ENCODE measurements around the gene ABL1.
A peak's percentile ranks its signal among the peaks of the same experiment; 100 is the strongest.
"Not testable (repeated sequence)": the region's sequence is repeated elsewhere in the genome, so short reads cannot be mapped to it uniquely, and the experiment has no call there.

The ABL1 gene

DNA sequence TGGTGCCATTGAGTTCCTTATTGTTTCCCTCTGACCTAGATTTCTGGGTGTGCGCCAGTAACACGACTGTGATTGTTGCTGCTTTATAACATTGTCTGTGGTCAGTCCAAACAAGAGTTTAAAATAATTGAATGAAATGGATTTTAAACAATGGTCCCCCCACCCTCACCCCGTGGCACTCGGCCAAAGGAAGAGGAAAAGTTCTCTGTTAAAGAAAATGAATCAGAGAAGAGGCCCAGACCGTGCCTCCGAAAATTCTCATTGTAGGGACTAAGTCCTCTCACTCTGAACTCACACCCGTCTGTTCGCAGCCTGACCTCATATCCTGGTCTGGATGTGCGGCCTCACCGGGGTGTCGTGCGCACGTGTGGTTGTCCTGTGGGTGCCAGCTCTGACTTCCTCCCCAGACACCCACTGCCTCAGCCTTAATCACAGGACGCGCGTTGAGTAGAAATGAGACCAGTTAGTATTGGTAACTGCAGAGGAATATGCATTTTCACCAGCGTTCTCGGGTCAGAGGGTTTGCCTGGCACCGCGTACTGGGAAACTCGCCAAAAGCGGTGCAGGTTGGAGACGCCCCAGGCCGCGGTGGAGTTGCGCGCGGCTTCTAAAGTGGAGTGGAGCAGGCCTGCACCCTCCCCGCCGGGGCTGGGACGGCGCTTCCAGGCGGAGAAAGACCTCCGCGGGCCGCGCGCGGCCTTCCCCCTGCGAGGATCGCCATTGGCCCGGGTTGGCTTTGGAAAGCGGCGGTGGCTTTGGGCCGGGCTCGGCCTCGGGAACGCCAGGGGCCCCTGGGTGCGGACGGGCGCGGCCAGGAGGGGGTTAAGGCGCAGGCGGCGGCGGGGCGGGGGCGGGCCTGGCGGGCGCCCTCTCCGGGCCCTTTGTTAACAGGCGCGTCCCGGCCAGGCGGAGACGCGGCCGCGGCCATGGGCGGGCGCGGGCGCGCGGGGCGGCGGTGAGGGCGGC, at the start of gene ABL1:
TSS of gene ABL1 (plus strand) at position 884 of the 966 bp plus-strand sequence. CDS start 193 bp downstream, outside the sequence.
- DNase-seq: peak; percentile 43 to 54

DNA sequence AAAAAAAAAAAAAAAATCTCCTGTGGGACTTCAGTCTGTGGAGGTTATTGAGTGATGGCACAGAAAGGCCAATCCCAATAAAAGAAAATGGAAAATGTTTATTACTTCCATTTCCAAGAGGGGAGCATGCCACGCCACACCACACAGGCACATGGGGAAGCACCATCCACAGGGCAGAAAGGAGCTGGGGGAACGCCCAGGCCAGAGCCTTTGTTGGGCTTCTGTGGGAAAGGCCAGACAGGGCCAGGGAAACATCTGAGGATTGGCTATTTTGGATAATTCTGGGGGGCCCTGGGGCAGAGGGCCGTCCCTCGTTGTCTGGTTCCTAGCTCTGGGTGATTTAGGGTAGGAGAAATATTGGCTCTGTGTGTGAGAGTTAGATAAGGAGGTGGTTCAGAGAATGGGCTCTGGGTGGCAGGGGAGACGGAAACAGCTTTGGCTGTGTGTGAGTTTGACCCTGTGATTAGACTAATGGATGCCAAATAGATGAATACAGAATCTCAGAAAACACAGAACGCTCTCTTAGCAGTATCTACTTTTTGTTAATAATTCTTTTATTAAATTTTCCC, 49.0 kb upstream of the ABL1 start:
- no peak for DNase-seq

DNA sequence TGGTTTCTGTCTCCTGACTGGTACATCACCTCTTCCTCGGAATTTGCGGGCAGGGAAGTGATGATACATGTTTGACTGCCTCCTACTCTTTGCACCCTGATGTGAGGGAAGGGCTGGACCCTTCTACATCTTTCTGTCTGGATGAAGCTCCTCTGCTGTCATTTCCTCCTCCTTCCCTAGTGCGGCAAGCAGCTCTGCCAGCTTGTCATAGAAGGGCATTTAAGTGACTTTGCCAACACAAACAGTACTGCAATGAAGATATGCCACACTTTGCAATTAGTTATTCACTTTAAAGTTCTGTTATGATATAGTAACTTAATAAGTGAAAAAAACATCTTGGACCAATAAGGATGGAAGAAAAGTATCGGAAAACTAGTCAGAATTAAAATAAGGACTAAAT, 48.5 kb upstream of the ABL1 start:
- DNase-seq: no peak

DNA sequence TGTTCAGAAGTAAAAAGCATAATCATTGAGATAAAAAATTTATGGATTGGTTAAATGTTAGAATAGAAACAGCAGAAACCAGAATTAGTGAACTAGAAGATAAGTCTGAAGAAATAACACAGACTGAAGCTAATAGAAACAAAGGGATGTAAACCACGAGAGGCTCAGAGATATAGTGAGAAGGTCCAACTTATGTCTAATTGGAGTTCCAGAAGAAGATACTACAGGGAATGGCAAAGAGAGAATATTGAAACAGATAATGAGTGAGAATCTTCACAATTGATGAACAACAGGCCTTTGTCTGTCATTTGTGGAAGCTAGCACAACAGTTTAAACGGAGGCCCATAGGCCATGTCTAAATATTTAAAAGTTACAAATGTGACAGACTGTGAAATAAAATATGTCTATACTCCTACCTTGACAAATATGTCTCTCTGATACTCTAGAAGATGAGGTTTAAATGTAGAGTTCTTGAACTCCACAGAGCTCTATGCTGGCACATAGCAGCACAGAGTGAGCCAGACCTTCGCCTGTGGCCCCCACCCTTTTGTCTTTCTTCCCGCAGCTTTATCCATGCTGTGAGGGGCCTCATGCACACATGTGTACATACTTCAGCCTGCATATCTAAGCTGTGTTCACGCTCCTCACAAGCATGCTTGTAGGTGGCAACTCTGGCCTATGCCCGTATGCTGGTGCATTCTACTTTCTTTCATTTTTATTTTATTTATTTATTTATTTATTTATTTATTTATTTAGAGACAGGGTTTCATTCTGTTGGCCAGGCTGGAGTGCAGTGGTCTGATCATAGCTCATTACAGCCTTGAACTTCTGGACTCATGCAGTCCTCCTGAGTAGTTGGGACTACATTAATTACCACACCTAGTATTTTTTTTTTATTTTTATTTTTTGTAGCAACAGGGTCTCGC, 45.0 kb upstream of the ABL1 start:
- no peak for DNase-seq

DNA sequence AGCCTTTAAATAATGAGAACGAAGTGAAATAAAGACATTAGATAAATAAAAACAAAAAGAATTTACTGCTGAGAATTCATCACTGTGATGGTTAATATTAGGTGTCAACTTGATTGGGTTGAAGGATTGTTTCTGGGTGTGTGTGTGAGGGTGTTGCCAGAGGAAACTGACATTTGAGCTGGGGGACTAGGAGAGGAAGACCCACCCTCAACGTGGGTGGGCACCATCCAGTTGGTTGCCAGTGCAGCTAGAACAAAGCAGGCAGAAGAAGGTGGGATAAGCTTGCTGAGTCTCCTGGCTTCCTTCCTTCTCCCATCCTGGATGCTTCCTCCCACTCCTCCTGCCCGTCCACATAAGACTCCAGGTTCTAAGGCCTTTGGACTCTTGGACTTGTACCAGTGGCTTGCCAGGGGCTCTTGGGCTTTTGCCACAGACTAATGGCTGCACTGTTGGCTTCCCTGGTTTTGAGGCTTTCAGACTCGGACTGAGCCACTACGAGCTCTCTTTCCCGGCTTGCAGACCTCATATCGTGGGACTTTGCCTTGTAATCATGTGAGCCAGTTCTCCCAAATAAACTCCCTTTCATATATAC, 43.7 kb upstream of the ABL1 start:
- no peak for DNase-seq

DNA sequence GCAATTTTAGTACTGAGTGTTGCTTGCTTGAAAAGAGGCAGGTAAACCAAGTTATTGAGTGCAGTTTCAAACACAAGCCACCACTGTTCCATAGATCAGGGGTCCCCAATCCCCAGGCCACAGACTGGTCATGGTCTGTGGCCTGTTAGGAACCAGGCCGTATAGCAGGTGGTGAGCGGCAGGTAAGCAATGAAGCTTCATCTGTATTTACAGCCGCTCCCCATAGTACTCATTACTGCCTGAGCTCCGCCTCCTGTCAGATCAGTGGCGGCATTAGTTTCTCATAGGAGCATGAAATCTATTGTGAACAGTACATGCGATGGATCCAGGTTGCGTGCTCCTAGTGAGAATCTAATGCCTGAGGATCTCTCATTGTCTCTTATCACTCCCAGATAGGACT, 41.5 kb upstream of the ABL1 start:
- DNase-seq: no peak

DNA sequence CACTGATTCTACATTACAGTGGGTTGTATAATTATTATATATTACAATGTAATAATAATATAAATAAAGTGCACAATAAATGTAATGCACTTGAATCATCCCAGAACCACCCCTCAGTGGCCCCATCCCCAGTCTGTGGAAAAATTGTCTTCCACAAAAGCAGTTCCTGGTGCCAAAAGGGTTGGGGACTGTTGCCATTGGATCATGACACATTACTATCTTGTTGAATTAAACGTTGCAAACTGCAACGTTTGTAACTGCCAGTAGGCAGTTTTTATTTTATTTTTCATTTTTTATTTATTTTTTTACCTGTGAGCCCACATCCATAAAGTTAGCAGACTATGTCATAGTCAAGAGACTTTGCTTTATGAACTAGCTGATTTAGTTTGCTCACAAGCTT, 41.0 kb upstream of the ABL1 start:
- not testable (repeated sequence) for DNase-seq

DNA sequence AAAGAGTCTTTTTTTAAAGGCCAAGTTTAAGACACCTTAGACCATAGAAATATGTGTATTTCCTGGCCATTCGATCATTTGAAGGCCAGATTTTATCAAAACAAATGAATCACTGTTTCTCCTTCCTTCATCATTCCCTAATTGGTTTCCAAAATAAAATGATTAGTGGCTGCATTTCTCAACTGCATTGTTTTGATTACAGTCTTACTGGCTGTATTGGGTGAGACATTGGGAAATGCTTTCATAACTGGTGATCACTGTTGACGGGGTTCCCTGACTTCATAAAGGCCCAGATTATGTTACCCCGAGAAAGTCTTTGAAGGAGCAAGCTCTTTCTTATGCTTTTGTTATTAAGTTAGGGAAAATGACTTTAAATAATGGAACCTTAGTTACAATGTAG, 40.6 kb upstream of the ABL1 start:
- not testable (repeated sequence) for DNase-seq

DNA sequence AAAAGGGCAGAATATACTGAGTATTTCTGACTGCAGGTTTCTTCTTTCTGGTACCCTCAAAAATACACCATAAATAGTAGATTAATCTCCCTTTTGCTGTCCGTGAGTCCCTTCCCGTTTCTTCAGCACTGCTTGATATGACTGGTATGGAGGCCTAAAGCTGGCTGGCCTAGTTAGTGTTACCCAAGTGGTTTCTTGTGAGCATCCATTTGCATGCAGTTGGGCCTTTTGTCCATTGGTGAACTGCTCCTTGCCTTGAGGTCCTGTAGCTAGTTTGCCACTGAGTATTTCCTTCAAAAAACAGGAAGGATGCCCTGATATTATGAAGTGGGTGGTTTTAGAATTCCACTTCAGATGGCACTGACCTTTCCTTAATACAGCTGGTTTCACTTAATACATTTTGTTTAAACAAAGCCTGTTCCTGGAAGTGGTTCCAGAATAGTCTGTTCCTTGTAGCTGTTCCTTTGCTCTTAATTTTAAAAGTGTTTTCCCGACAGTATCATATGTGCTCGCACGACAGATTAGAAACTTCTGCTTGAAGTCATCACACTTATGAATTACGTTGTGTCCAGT, 40.0 kb upstream of the ABL1 start:
- DNase-seq: no peak

DNA sequence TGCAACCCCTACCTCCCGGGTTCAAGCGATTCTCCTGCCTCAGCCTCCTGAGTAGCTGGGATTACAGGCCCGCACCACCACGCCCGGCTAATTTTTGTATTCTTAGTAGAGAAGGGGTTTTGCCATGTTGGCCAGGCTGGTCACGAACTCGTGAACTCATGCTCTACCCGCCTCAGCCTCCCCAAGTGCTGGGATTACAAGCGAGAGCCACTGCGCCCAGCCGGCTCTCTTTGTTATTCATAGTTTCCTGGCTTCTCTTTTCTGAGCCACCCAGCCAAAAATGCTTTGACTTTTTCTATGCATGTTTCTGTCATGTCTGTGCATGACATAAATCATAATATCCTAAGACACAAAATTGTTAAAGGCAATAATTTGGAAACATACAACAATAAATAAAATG, 31.9 kb upstream of the ABL1 start:
- DNase-seq: not testable (repeated sequence)

DNA sequence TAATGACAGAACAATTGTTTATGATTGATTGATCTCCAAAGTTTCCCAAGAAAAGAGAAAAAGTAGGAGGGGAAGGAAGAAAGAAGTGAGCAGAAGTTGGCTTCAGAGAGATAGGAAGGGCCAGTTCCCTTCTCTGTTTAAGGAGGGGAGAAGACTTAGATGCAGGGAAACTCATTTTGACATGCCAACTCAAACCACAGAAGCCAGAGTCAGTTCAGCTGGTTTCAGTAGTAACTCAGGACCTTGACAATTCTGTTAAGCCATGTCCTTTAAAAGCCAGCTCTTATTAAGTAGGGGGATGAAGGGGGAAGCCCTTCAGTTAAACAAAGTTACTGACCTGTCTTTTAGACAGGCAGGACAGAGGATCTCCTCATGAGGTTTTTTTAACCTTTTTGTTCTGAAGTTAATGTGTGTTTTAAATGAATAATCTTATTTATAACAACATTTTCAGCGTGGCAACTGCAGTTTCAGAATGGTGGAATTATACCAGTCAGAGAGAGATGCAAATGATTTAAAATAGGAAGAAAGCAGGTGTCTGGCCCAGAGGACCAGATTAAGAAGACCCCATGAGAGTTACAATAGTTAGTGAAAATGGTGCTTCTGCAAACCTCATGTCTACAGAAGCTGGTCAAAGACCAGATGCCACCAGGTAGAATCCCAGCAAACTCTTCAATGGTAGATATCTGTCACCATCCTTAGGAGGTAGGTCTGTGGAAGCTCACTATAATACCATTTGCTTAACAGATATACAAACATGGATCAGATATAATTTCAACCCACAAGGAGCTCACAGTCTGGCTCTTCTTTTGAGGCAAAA, 29.3 kb upstream of the ABL1 start:
- DNase-seq: no peak

DNA sequence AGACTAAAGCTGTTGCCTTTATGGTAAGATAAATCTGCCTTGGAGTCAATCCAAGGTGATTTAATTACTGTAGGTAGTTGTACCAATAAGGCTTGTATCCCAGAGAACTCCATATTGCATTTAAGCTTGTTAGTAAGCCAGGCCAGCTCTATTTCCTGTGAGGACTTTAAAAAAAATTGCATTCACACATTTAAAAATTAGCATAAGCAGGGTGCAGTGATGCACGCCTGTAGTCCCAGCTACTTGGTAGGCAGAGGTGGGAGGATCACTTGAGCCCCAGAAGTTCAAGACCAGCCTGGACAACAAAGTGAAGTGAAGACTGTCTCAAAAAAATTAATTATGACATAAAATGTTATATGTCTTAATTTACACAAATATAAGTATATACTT, 28.7 kb upstream of the ABL1 start:
- DNase-seq: no peak

DNA sequence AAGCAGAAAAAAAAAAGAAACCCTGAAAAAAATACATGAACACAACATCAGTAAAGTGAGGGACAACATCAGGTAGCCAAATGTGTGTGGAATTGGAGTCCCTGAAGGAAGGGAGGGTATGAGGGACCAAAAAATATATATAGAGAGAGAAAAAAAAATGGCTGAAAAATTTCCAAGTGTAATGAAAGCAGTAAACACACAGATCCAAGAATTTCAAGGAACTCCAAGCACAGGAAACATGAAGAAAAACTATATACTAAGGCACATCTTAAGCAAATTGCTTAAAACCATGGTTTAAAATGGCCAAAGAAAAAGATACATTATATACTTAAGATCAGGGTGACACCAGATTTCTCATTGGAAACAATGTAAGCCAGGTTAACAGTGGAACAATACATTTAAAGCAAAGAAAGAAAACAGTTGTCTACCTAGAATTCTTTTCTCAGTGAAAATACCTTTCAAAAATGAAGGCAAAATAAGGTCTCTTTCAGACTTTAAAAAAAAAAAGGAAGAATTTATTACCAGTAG, 24.4 kb upstream of the ABL1 start:
- no peak for DNase-seq

DNA sequence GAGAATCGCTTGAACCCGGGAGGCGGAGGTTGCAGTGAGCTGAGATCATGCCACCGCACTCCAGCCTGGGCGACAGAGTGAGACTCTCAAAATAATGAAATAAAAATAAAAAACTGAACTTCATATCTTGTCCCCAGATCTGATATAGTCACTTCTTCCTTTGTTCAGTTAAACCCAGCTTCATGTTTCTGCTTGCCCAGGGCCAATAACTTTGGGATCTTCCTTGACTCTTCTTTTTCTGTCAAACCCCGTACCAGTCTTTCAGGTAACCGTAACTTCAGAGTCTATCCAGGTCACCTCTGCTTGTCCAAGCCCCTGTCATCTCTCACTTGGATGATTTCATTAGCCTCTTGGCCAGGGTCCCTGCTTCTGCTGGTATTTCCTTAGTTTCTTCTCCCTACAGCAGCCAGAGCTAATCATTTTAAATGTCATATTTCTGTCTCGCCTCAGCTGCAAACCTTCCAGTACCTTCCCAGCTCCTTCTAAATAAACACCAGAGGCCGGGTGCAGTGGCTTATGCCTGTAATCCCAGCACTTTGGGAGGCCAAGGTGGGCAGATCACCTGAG, 19.7 kb upstream of the ABL1 start:
- no peak for DNase-seq

DNA sequence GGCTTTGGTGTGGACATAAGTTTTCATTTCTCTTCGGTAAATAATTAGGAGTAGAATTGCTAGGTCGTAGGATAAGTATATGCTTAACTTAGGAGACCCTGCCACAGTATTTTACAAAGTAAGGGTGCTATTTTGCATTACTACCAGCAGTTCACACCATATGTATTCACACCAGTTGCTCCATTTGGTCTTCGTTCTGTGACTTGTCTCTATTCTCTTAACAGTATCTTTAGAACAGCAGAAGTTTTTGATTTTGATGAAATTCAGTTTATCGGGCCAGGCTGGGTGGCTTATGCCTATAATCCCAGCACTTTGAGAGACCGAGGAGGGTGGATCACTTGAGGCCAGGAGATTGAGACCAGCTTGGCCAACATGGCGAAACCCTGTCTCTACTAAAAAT, 17.1 kb upstream of the ABL1 start:
- no peak for DNase-seq

DNA sequence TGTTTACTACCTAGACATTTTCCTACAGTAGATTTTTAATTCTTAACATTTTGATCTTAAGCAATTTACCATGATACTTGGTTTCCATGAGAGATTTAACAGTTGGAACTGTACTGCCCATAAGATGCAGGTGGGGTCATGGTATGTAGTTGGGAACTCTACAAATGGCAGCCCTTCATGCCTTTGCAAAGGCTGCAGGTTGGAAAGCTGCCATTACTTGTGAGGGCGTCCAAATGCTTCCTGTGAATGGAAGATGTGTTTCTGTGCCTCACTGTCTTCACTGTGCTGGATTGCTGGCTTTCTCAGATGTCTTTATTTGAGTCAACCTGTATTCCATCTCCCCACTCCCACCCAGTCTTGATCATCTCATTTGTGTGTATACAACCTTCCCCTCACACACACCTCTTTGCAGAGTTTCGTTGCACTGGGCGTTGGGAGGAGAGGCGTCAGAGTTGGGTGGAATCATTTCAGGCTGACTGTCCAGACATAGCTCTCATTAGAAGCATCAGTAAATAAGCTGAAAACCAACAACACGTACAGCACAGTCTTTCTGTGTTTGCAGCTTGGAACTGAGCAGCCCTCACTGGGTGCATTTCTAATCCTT, 14.8 kb upstream of the ABL1 start:
- no peak for DNase-seq

DNA sequence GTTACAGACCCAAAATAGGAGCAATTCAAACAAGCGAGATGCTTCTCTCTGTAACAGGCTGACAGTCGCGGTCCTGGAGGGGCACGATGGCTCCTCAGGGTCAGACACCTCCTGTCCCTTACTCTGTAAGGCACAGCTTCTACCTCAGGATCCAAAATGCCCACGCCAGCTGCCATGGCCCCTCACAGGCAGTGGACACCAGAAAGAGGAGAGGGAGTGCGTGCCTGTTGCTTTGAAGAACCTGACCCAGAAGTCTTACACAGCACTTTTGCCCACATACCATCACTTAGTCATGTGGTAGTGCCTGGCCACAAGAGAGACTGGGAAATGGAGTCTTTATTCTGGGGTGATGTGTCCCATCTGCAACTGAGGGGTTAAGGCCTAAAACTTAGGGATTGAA, 11.6 kb upstream of the ABL1 start:
- DNase-seq: no peak

DNA sequence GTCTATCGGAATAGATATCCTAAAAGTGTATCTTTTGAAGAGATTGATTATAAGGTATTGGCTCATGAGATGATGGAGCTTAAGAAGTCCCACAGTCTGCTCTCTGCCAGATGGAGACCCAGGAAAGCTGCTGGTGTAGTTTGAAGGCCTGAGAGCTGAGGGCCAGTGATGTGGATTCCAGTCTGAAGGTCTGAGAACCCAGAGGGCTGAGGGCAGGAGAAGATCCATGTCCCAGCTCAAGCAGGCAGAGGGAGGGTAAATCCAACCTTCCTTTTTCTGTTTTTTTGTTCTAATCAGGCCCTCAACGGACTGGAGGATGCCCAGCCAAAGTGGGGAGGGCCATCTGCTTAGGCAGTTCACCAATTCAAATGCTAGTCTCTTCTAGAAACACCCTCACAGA, 11.0 kb upstream of the ABL1 start:
- DNase-seq: no peak

DNA sequence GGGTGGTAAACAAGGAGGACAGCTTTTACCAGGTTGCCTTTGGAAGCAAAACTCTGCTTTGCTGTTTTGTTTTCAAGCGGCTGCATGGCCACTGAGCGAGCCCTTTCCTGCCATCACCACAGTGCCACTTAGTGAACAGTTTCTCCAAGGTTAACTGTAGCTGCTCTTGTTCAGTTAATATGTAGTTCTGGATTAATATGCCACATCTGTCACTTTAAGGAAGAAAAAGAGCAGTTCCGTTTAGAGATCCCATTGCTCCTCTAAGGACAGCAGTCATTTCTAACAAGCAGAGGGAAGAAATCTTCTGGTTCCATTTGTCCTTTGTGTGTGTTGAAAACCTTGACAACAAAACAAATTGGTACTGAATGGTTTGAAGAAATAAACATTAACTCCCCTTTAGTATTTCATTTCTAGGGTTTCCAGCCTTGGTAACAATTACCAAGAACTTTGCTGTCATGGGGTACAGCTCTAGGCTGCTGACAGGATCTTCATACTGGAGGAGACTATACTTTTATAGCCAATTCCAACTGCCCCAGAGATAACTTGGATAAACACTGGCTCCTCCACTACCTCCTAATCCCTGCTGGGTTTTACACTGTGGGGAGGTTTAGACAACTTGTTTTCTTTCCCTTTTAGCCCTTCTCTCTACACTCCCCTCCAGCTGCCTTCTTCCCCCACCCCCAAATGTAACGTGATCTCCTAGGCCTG, 10.3 kb upstream of the ABL1 start:
- DNase-seq: no peak

DNA sequence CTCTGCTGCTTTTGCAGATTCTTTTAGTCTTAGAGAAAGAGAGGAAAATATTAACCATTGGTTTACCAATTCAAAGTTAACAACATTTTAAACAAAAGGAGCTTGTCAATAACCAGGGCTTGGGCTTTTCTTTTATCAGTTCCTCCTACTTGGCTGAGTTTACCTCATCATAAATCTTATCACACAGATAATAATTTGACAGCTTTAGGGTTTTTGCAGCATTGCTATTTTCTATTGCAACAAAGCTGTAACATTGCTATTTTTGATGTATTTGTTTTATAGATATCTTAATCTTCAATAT, 9.8 kb upstream of the ABL1 start:
- no peak for DNase-seq

Measured in bone marrow (tissue), 2 donors.